Neural cell (in vitro differentiated cells): ENCODE results near the gene GNAI1. TPM values are rescaled to one million over a fixed set of nuclear protein-coding genes. Genes with fewer than 3 reads are reported as not detected.

ENCODE experiments used
- H2AFZ ChIP-seq: fragments of 200-600, 300-800 bp; sonication (generic), shearing (Covaris generic); 2 replicates; pipeline ENCODE4 v1.6.0; 2014; ENCODE audit warnings: low read depth, mild to moderate bottlenecking, antibody characterized with exemption, low read length, moderate library complexity
- H3F3A ChIP-seq: fragments of 200-600 bp; shearing (Covaris generic); 2 replicates; pipeline ENCODE4 v1.6.1; 2016; ENCODE audit warnings: mild to moderate bottlenecking, moderate library complexity, mixed read lengths, antibody characterized with exemption, low read length; ENCODE audit not compliant: insufficient read depth, poor library complexity, severe bottlenecking
- H3K27ac ChIP-seq: fragments of 200-600, 300-800 bp; sonication (generic), shearing (Covaris generic); 2 replicates; pipeline ENCODE4 v1.5.1; 2014; ENCODE audit warnings: mild to moderate bottlenecking, low read length, moderate library complexity
- H3K27me3 ChIP-seq: fragments of 300-800, 200-600 bp; sonication (generic), shearing (Covaris generic); 2 replicates; pipeline ENCODE4 v1.6.0; 2014; ENCODE audit warnings: mild to moderate bottlenecking, low read depth, low read length, moderate library complexity; ENCODE audit not compliant: insufficient read depth
- H3K36me3 ChIP-seq: fragments of 300-800, 200-600 bp; sonication (generic), shearing (Covaris generic); 2 replicates; pipeline ENCODE4 v1.5.1; 2014; ENCODE audit warnings: mild to moderate bottlenecking, antibody characterized with exemption, low read length, moderate library complexity; ENCODE audit not compliant: insufficient read depth
- H3K4me2 ChIP-seq: fragments of 300-800, 200-600 bp; sonication (generic), shearing (Covaris generic); 2 replicates; pipeline ENCODE4 v1.6.0; 2014; ENCODE audit warnings: mild to moderate bottlenecking, low read length
- H3K4me3 ChIP-seq: fragments of 300-800, 200-600 bp; sonication (generic), shearing (Covaris generic); 2 replicates; pipeline ENCODE4 v1.5.1; 2014; ENCODE audit warnings: mild to moderate bottlenecking, low read length, moderate library complexity
- H3K79me2 ChIP-seq: fragments of 200-600 bp; shearing (Covaris generic); replicated peaks from 2 replicates; pipeline ENCODE4 v1.6.0; 2014; ENCODE audit warnings: mild to moderate bottlenecking, low read length, moderate library complexity; ENCODE audit not compliant: insufficient read depth
- H3K9ac ChIP-seq: fragments of 300-800, 200-600 bp; sonication (generic), shearing (Covaris generic); 2 replicates; pipeline ENCODE4 v1.6.1; 2016; ENCODE audit warnings: mild to moderate bottlenecking, low read length, mixed read lengths
- H3K9me2 ChIP-seq: fragments of 200-600 bp; shearing (Covaris generic); 2 replicates; pipeline ENCODE4 v1.6.1; 2016; ENCODE audit warnings: mild to moderate bottlenecking, low read length, mixed read lengths; ENCODE audit not compliant: insufficient read depth
- H3K9me3 ChIP-seq: fragments of 200-600, 300-800 bp; sonication (generic), shearing (Covaris generic); 2 replicates; pipeline ENCODE4 v1.6.1; 2016; ENCODE audit warnings: mild to moderate bottlenecking, mixed run types, low read length, moderate library complexity, mixed read lengths
- H4K20me1 ChIP-seq: fragments of 200-600 bp; shearing (Covaris generic); 2 replicates; pipeline ENCODE4 v1.6.1; 2016; ENCODE audit warnings: mild to moderate bottlenecking, mixed run types; ENCODE audit not compliant: insufficient read depth
- CTCF ChIP-seq: fragments of 450-650 bp; IDR thresholded peaks from 2 replicates; pipeline ENCODE4 v1.5.1; 2014; ENCODE audit warnings: antibody characterized with exemption, mild to moderate bottlenecking, moderate library complexity; ENCODE audit not compliant: poor library complexity, severe bottlenecking
- EP300 ChIP-seq: fragments of 450-650 bp; conservative IDR thresholded peaks from 2 replicates; pipeline ENCODE4 v1.6.1; 2014; ENCODE audit warnings: antibody characterized with exemption, mild to moderate bottlenecking, moderate library complexity; ENCODE audit not compliant: poor library complexity, severe bottlenecking
- EZH2 ChIP-seq: fragments of 200-600, 300-800 bp; shearing (Covaris generic), sonication (generic); IDR thresholded peaks from 2 replicates; pipeline ENCODE4 v1.6.1; 2014; ENCODE audit warnings: antibody characterized with exemption, low read length, borderline replicate concordance, mild to moderate bottlenecking; ENCODE audit not compliant: insufficient read depth, poor library complexity, severe bottlenecking
- MXI1 ChIP-seq: fragments of 450-650 bp; conservative IDR thresholded peaks from 2 replicates; pipeline ENCODE4 v1.6.1; 2014; ENCODE audit warnings: antibody characterized with exemption, mild to moderate bottlenecking; ENCODE audit not compliant: poor library complexity, severe bottlenecking
- POLR2AphosphoS5 ChIP-seq: IDR thresholded peaks from 2 replicates; pipeline ENCODE4 v1.6.1; 2012
- RAD21 ChIP-seq: fragments of 450-650 bp; conservative IDR thresholded peaks from 2 replicates; pipeline ENCODE4 v1.6.1; 2014; ENCODE audit warnings: antibody characterized with exemption, mild to moderate bottlenecking, moderate library complexity
- REST ChIP-seq: IDR thresholded peaks from 2 replicates; pipeline ENCODE4 v1.6.1; 2012; ENCODE audit warnings: borderline replicate concordance
- SMC3 ChIP-seq: fragments of 450-650 bp; conservative IDR thresholded peaks from 2 replicates; pipeline ENCODE4 v1.6.1; 2014; ENCODE audit warnings: antibody characterized with exemption, mild to moderate bottlenecking, moderate library complexity; ENCODE audit not compliant: poor library complexity
- TAF1 ChIP-seq: IDR thresholded peaks from 2 replicates; pipeline ENCODE4 v1.6.1; 2012; ENCODE audit warnings: low read depth
- polyA plus RNA-seq: library from polyadenylated mRNA; depleted of rRNA; stranded (reverse); fragments of >200 nt; gene quantifications from 2 replicates; pipeline ENCODE4 v1.2.3, GENCODE V29; 2014

The GNAI1 gene
- polyA plus RNA-seq, 1 donor from 2014 or later: 69.3 TPM

DNA sequence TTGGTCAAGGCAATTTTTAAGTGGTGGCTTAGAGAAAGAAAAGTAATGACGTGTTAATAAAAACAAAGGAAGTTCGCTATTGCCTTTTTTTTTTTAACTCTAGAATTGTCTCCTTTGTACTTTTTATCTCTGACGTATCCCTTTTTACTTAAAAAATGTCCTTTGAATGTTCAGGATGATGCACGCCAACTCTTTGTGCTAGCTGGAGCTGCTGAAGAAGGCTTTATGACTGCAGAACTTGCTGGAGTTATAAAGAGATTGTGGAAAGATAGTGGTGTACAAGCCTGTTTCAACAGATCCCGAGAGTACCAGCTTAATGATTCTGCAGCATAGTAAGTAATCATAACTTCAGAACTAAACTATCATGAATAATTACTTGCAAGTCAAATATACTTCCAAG lies 64.4 kb downstream of the GNAI1 start:
- Histone ChIP-seq H3K27ac (no peak overlapping the region), H2AFZ (no peak overlapping the region), H3K79me2 (no peaks in the 10 kb centered on the region), H3F3A (no peaks in the 10 kb centered on the region), H3K9me3 (no peaks in the 10 kb centered on the region), H3K4me2 (no peak overlapping the region), H3K9ac (no peak overlapping the region), H3K9me2 (no peaks in the 10 kb centered on the region), H4K20me1 (no peaks in the 10 kb centered on the region), H3K27me3 (no peaks in the 10 kb centered on the region), H3K4me3 (no peak overlapping the region), H3K36me3 (no peaks in the 10 kb centered on the region)
- TF ChIP-seq EP300 (no peak), RAD21 (no peak), EZH2 (no peak), SMC3 (no peak), REST (no peak), CTCF (no peak), MXI1 (no peak), TAF1 (no peak), POLR2AphosphoS5 (no peak)

- no peak overlapping the region for H2AFZ ChIP-seq
- H3K4me2 ChIP-seq: no peak overlapping the region
- no peaks in the 10 kb centered on the region for H3K27me3 ChIP-seq
- H4K20me1 ChIP-seq: no peaks in the 10 kb centered on the region
- no peaks in the 10 kb centered on the region for H3K79me2 ChIP-seq
- H3K36me3 ChIP-seq: no peaks in the 10 kb centered on the region
- H3K9me3 ChIP-seq: no peaks in the 10 kb centered on the region
- TF ChIP-seq TAF1 (no peak), MXI1 (no peak), POLR2AphosphoS5 (no peak), SMC3 (no peak), EZH2 (no peak), REST (no peak)
- no peak overlapping the region for H3K27ac ChIP-seq
- H3F3A ChIP-seq: no peaks in the 10 kb centered on the region
- no peak overlapping the region for H3K4me3 ChIP-seq
- H3K9me2 ChIP-seq: no peaks in the 10 kb centered on the region
- no peak overlapping the region for H3K9ac ChIP-seq
Observed at GRCh38 chr7:80204454-80204853, 69.8 kb downstream of the GNAI1 start.
